ENCODE measurements around the gene UIMC1. TPM values are rescaled to one million over a fixed set of nuclear protein-coding genes. Genes with fewer than 3 reads are reported as not detected.

Gene UIMC1
- total RNA-seq, 1 experiment from 2014 or later: 46.8 TPM

DNA sequence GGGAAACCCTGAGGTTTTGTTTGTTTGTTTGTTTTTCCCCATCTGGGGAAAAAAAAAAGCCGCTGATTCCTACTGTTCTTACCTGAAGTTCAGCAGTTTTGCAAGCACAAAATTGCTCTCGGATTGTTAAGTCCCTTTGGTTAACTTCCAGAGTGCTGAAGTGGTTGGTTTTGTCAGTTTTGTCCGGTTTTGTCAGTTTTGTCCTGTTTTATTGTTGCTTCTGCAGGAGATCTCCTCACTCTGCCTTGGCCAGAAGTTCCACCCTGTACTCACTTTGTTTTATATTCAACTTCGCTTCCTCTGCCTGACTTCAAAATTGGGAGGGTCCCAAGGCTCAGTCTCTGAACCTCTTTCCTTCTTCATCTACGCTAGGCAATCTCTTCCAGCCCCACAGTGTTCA is 30.3 kb upstream of the UIMC1 start:
- POLR2A ChIA-PET (ENCODE audit: low non-redundant PET): no interaction called here
- Histone ChIP-seq H3K4me3 (ENCODE audit: low read depth, low read length, poor library complexity, severe bottlenecking) (no peak overlapping the region), H3K9me3 (ENCODE audit: low read depth, low read length, poor library complexity, severe bottlenecking) (no peaks in the 10 kb centered on the region), H3K36me3 (ENCODE audit: insufficient read depth, low read length, poor library complexity, severe bottlenecking) (peaks cover 3% of the 10 kb centered on the region), H3K27ac (ENCODE audit: low read depth, low read length, poor library complexity, severe bottlenecking) (no peak overlapping the region), H3K27me3 (replicated peaks; ENCODE audit: insufficient read depth, low read depth, low read length, poor library complexity) (no peaks in the 10 kb centered on the region), H3K4me1 (ENCODE audit: insufficient read depth, low read length, poor library complexity, severe bottlenecking) (no peaks in the 10 kb centered on the region)
- CTCF ChIA-PET: no interaction called here
- TF ChIP-seq EZH2 (IDR thresholded peaks at IDR 0.05; ENCODE audit: borderline replicate concordance, low read depth, low read length, poor library complexity, severe bottlenecking): no peak
- BruUV-seq (replicated peaks): no TSS peak
- intact Hi-C loops (cut with micrococcal nuclease; ENCODE audit: unreplicated experiment): no loop called here
- no peak for DNase-seq (ENCODE audit: low spot score)

DNA sequence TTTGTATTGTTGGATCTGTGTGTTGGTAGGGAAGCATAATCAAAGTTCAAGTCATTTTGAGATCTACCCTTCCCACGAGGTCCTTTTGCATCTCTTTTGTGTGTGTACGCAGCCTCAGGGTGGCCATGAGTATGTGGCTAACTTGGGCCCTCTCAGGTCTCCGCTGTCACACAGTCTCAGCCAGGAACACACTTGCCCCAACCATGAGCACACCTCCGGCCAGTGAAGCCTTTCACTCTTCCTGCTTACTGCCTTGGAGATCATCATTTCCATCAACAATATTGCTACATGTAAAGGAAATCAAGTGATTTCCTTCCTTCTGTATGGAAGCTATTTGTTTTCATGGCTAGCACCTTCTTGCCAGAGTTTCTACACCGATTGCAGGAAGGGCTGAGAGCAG is 29.9 kb upstream of the UIMC1 start:
- intact Hi-C loops (cut with micrococcal nuclease; ENCODE audit: unreplicated experiment): no loop called here
- Histone ChIP-seq H3K36me3 (ENCODE audit: insufficient read depth, low read length, poor library complexity, severe bottlenecking) (no peaks in the 10 kb centered on the region), H3K27ac (ENCODE audit: low read depth, low read length, poor library complexity, severe bottlenecking) (no peak overlapping the region), H3K9me3 (ENCODE audit: low read depth, low read length, poor library complexity, severe bottlenecking) (no peaks in the 10 kb centered on the region), H3K4me3 (ENCODE audit: low read depth, low read length, poor library complexity, severe bottlenecking) (no peak overlapping the region), H3K4me1 (ENCODE audit: insufficient read depth, low read length, poor library complexity, severe bottlenecking) (no peaks in the 10 kb centered on the region), H3K27me3 (replicated peaks; ENCODE audit: insufficient read depth, low read depth, low read length, poor library complexity) (no peaks in the 10 kb centered on the region)
- CTCF ChIA-PET: no interaction called here
- POLR2A ChIA-PET (ENCODE audit: low non-redundant PET): no interaction called here
- TF ChIP-seq, protein P1, sequence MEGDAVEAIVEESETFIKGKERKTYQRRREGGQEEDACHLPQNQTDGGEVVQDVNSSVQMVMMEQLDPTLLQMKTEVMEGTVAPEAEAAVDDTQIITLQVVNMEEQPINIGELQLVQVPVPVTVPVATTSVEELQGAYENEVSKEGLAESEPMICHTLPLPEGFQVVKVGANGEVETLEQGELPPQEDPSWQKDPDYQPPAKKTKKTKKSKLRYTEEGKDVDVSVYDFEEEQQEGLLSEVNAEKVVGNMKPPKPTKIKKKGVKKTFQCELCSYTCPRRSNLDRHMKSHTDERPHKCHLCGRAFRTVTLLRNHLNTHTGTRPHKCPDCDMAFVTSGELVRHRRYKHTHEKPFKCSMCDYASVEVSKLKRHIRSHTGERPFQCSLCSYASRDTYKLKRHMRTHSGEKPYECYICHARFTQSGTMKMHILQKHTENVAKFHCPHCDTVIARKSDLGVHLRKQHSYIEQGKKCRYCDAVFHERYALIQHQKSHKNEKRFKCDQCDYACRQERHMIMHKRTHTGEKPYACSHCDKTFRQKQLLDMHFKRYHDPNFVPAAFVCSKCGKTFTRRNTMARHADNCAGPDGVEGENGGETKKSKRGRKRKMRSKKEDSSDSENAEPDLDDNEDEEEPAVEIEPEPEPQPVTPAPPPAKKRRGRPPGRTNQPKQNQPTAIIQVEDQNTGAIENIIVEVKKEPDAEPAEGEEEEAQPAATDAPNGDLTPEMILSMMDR (conservative IDR thresholded peaks at IDR 0.05; ENCODE audit: low read depth, low read length): no peak
- BruUV-seq (replicated peaks): no TSS peak
- DNase-seq (ENCODE audit: low spot score): no peak

DNA sequence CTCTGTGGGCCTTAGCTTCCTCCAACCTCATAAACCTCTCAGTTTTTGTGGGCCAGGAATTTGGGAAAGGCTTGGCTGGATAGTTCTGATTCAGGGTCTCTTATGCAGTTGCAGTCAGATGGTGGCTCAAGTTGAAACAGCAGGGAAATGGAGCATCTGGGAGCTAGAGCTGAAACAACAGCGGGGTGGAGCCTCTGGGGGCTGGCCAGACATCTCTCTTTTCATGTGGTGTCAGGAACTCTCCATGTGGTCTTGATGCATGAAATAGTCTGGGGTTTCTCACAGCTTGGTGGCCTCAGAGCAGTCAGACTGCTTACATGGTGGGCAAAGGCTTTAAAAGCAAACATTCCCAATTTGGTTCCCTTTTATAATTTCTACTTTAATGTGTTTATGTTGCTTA is 29.4 kb upstream of the UIMC1 start:
- ChIA-PET CTCF (no interaction called here), POLR2A (ENCODE audit: low non-redundant PET) (no interaction called here)
- DNase-seq (ENCODE audit: low spot score): peak; percentile 39
- Histone ChIP-seq H3K27ac (ENCODE audit: low read depth, low read length, poor library complexity, severe bottlenecking) (no peak overlapping the region), H3K27me3 (replicated peaks; ENCODE audit: insufficient read depth, low read depth, low read length, poor library complexity) (no peaks in the 10 kb centered on the region), H3K36me3 (ENCODE audit: insufficient read depth, low read length, poor library complexity, severe bottlenecking) (no peaks in the 10 kb centered on the region), H3K4me1 (ENCODE audit: insufficient read depth, low read length, poor library complexity, severe bottlenecking) (no peaks in the 10 kb centered on the region), H3K9me3 (ENCODE audit: low read depth, low read length, poor library complexity, severe bottlenecking) (no peaks in the 10 kb centered on the region), H3K4me3 (ENCODE audit: low read depth, low read length, poor library complexity, severe bottlenecking) (no peak overlapping the region)
- no TSS peak for BruUV-seq (replicated peaks)
- intact Hi-C loops (cut with micrococcal nuclease; ENCODE audit: unreplicated experiment): no loop called here
- TF ChIP-seq EZH2 (IDR thresholded peaks at IDR 0.05; ENCODE audit: borderline replicate concordance, low read depth, low read length, poor library complexity, severe bottlenecking): no peak
- TF ChIP-seq, protein P1 (conservative IDR thresholded peaks at IDR 0.05; ENCODE audit: low read depth, low read length): no peak

DNA sequence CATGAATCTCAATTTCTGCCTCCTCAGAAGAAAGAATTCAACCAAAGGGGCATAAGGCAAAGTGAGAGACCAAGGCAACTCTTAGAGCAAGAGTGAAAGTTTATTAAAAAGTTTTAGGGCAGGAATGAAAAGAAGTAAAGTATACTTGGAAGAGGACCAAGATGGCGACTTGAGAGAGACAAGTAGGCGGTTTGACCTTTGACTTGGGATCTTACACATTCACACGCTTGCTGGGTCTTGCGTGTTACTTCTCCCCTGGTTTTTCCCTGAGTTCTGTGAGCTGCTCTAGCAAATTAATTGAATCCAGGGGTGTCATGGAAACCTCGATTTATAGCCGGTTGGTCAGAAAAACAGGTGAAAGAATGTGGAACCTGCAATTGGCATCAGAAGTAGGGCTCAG is 22.9 kb upstream of the UIMC1 start:
- TF ChIP-seq EZH2 (IDR thresholded peaks at IDR 0.05; ENCODE audit: borderline replicate concordance, low read depth, low read length, poor library complexity, severe bottlenecking): no peak
- TF ChIP-seq, protein P1 (conservative IDR thresholded peaks at IDR 0.05; ENCODE audit: low read depth, low read length): no peak
- intact Hi-C loops (cut with micrococcal nuclease; ENCODE audit: unreplicated experiment): no loop called here
- no peak overlapping the region for H3K4me3 ChIP-seq (ENCODE audit: low read depth, low read length, poor library complexity, severe bottlenecking)

More for the DNA sequence above, 22.9 kb upstream of the UIMC1 start:
- no peaks in the 10 kb centered on the region for H3K27me3 ChIP-seq (replicated peaks; ENCODE audit: insufficient read depth, low read depth, low read length, poor library complexity)
- DNase-seq (ENCODE audit: low spot score): no peak
- ChIA-PET POLR2A (ENCODE audit: low non-redundant PET) (no interaction called here), CTCF (no interaction called here)
- peaks cover 6% of the 10 kb centered on the region for H3K36me3 ChIP-seq (ENCODE audit: insufficient read depth, low read length, poor library complexity, severe bottlenecking)
- no peaks in the 10 kb centered on the region for H3K9me3 ChIP-seq (ENCODE audit: low read depth, low read length, poor library complexity, severe bottlenecking)
- BruUV-seq (replicated peaks): no TSS peak
- peaks cover 12% of the 10 kb centered on the region for H3K4me1 ChIP-seq (ENCODE audit: insufficient read depth, low read length, poor library complexity, severe bottlenecking)
- H3K27ac ChIP-seq (ENCODE audit: low read depth, low read length, poor library complexity, severe bottlenecking): no peak overlapping the region

All from A673 (cell line).